A549 (cell line): ENCODE results near the gene PRUNE2. TPM values are rescaled to one million over a fixed set of nuclear protein-coding genes. Genes with fewer than 3 reads are reported as not detected.

ENCODE experiments used
- ATAC-seq, 2 experiments: fragments of 200-7000 bp in 1 of 2; fragments of >200 bp in 1 of 2; cut with Nextera tagmentation in 1 of 2; cut with Tn5 transposase in 1 of 2; 3 replicates each; pipeline versions ENCODE4 v1.8.0 to v1.9.1; 2018 to 2020; ENCODE audit warnings: mild to moderate bottlenecking in 1 of 2, moderate library complexity in 1 of 2
- CTCF ChIA-PET: fragments of 300-600 bp; sonication (Branson Sonifier 250); formaldehyde crosslinking; extraction: SDS; loops from one replicate; lab custom pipeline; 2021; ENCODE audit warnings: antibody characterized with exemption, inconsistent platforms; lab: Yijun Ruan, JAX
- POLR2A ChIA-PET: fragments of 350-600 bp; formaldehyde crosslinking; extraction: SDS; loops from one replicate; lab custom pipeline; 2021; ENCODE audit warnings: antibody characterized with exemption, inconsistent platforms; lab: Yijun Ruan, JAX
- DNase-seq, 2 experiments: peaks; one replicate each; pipeline versions ENCODE4 v3.0.0 to v3.0.0-alpha.2; 2011 to 2016; ENCODE audit warnings: low read depth in 1 of 2, low spot score in 1 of 2
- FAIRE-seq: peaks from 2 replicates; lab custom pipeline; 2011; peaks lifted over from hg19 to GRCh38; lab: Jason Lieb, UNC
- H3K27ac ChIP-seq, 2 experiments: fragments of >200 bp; sonication (Bioruptor Twin); formaldehyde crosslinking; 3 replicates each; pipeline ENCODE4 v1.5.1; 2016 to 2017
- H3K4me1 ChIP-seq: fragments of >200 bp; sonication (Bioruptor Twin); formaldehyde crosslinking; 3 replicates; pipeline ENCODE4 v1.6.1; 2016
- H3K4me2 ChIP-seq: fragments of >200 bp; sonication (Bioruptor Twin); formaldehyde crosslinking; 3 replicates; pipeline ENCODE4 v1.6.1; 2016
- H3K4me3 ChIP-seq: fragments of >200 bp; sonication (Bioruptor Twin); formaldehyde crosslinking; 3 replicates; pipeline ENCODE4 v1.5.1; 2016
- H3K9me3 ChIP-seq: fragments of >200 bp; sonication (Bioruptor Twin); formaldehyde crosslinking; 3 replicates; pipeline ENCODE4 v1.6.1; 2016
- ATOH8 ChIP-seq: fragments of 250-450 bp; sonication (Bioruptor Pico); IDR thresholded peaks from 2 replicates; pipeline ENCODE4 v1.5.0; 2020; ENCODE audit warnings: low read depth, mild to moderate bottlenecking, moderate library complexity
- BHLHE40 ChIP-seq: IDR thresholded peaks from 2 replicates; pipeline ENCODE4 v1.6.1; 2012; ENCODE audit warnings: low read depth, low read length, inconsistent platforms
- CBX2 ChIP-seq: fragments of 200-600 bp; sonication (generic); IDR thresholded peaks from 2 replicates; pipeline ENCODE4 v1.6.1; 2016; ENCODE audit warnings: low read depth, mild to moderate bottlenecking, borderline replicate concordance
- CBX8 ChIP-seq: fragments of 200-600 bp; sonication (generic); IDR thresholded peaks from 2 replicates; pipeline ENCODE4 v1.6.1; 2016
- CHD4 ChIP-seq: fragments of 200-600 bp; sonication (generic); IDR thresholded peaks from 2 replicates; pipeline ENCODE4 v1.6.1; 2016; ENCODE audit warnings: antibody characterized with exemption, mild to moderate bottlenecking, borderline replicate concordance
- CTCF ChIP-seq: fragments of >200 bp; sonication (Bioruptor Twin); formaldehyde crosslinking; IDR thresholded peaks from 3 replicates; pipeline ENCODE4 v1.5.1; 2016
- EHF ChIP-seq: fragments of 250-450 bp; sonication (Bioruptor Pico); IDR thresholded peaks from 2 replicates; pipeline ENCODE4 v1.5.0; 2020; ENCODE audit warnings: mild to moderate bottlenecking
- EHMT2 ChIP-seq: fragments of 200-600 bp; sonication (generic); IDR thresholded peaks from 2 replicates; pipeline ENCODE4 v1.6.1; 2016; ENCODE audit warnings: antibody characterized with exemption, low read depth, mild to moderate bottlenecking, moderate library complexity
- FOXS1 ChIP-seq: fragments of 250-450 bp; sonication (Bioruptor Pico); IDR thresholded peaks from 2 replicates; pipeline ENCODE4 v1.5.0; 2020; ENCODE audit warnings: mild to moderate bottlenecking, moderate library complexity
- GATA3 ChIP-seq: IDR thresholded peaks from 2 replicates; pipeline ENCODE4 v1.6.1; 2012; ENCODE audit warnings: borderline replicate concordance
- HDAC2 ChIP-seq: fragments of 200-600 bp; sonication (generic); IDR thresholded peaks from 2 replicates; pipeline ENCODE4 v1.6.1; 2016
- HES2 ChIP-seq: fragments of >200 bp; sonication (Bioruptor Twin); formaldehyde crosslinking; IDR thresholded peaks from 2 replicates; pipeline ENCODE4 v1.6.1; 2016
- HOXA7 ChIP-seq: fragments of 250-450 bp; sonication (Bioruptor Pico); IDR thresholded peaks from 2 replicates; pipeline ENCODE4 v1.5.0; 2020; ENCODE audit warnings: mild to moderate bottlenecking, moderate library complexity
- HOXB13 ChIP-seq: fragments of 250-450 bp; sonication (Bioruptor Pico); IDR thresholded peaks from 2 replicates; pipeline ENCODE4 v1.5.0; 2020; ENCODE audit warnings: low read depth, mild to moderate bottlenecking, moderate library complexity
- HOXB5 ChIP-seq: fragments of 250-450 bp; sonication (Bioruptor Pico); IDR thresholded peaks from 2 replicates; pipeline ENCODE4 v1.5.0; 2020; ENCODE audit warnings: mild to moderate bottlenecking, moderate library complexity
- JUN ChIP-seq, 2 experiments: fragments of >200 bp; sonication (Bioruptor Twin); formaldehyde crosslinking; IDR thresholded peaks; 2 replicates in 1 of 2; 3 replicates in 1 of 2; pipeline ENCODE4 v1.6.1; 2016 to 2017
- JUNB ChIP-seq: fragments of >200 bp; sonication (Bioruptor Twin); formaldehyde crosslinking; IDR thresholded peaks from 2 replicates; pipeline ENCODE4 v1.6.1; 2016
- KDM1A ChIP-seq: fragments of 200-600 bp; sonication (generic); IDR thresholded peaks from 2 replicates; pipeline ENCODE4 v1.6.1; 2016; ENCODE audit warnings: low read depth, mild to moderate bottlenecking
- KDM5A ChIP-seq: fragments of 200-600 bp; sonication (generic); IDR thresholded peaks from 2 replicates; pipeline ENCODE4 v1.6.1; 2016; ENCODE audit warnings: antibody characterized with exemption, mild to moderate bottlenecking
- MAZ ChIP-seq: fragments of 150-350 bp; IDR thresholded peaks from 2 replicates; pipeline ENCODE4 v1.6.1; 2014; ENCODE audit warnings: antibody characterized with exemption, low read depth, low read length, borderline replicate concordance
- MYC ChIP-seq: IDR thresholded peaks from 2 replicates; pipeline ENCODE4 v1.6.1; 2012; ENCODE audit warnings: mild to moderate bottlenecking, inconsistent platforms, low read length, improper control_type of control experiment, borderline replicate concordance
- NFE2L2 ChIP-seq: fragments of 150-350 bp; conservative IDR thresholded peaks from 2 replicates; pipeline ENCODE4 v1.6.1; 2014; ENCODE audit warnings: low read length
- NPAS2 ChIP-seq: fragments of 250-450 bp; sonication (Bioruptor Pico); IDR thresholded peaks from 2 replicates; pipeline ENCODE4 v1.8.0; 2022; ENCODE audit warnings: mild to moderate bottlenecking, moderate library complexity, borderline replicate concordance
- NR3C1 ChIP-seq: fragments of >200 bp; sonication (Bioruptor Twin); formaldehyde crosslinking; IDR thresholded peaks from 3 replicates; pipeline ENCODE4 v1.6.1; 2017
- RAD21 ChIP-seq, 2 experiments: fragments of >200 bp in 1 of 2; sonication (Bioruptor Twin) in 1 of 2; formaldehyde crosslinking in 1 of 2; IDR thresholded peaks in 1 of 2; conservative IDR thresholded peaks in 1 of 2; 2 replicates in 1 of 2; 3 replicates in 1 of 2; pipeline ENCODE4 v1.6.1; 2012 to 2018; ENCODE audit warnings: inconsistent platforms in 1 of 2
- RARB ChIP-seq: fragments of 250-450 bp; sonication (Bioruptor Pico); IDR thresholded peaks from 2 replicates; pipeline ENCODE4 v1.8.0; 2021; ENCODE audit warnings: mild to moderate bottlenecking, moderate library complexity
- RCOR1 ChIP-seq: fragments of 150-350 bp; IDR thresholded peaks from 2 replicates; pipeline ENCODE4 v1.6.1; 2014; ENCODE audit warnings: antibody characterized with exemption, low read length, low read depth
- REST ChIP-seq: fragments of 200-600 bp; sonication (generic); IDR thresholded peaks from 2 replicates; pipeline ENCODE4 v1.6.1; 2016; ENCODE audit warnings: antibody characterized with exemption, mild to moderate bottlenecking, moderate library complexity
- SMC3 ChIP-seq: fragments of >200 bp; sonication (Bioruptor Twin); formaldehyde crosslinking; IDR thresholded peaks from 3 replicates; pipeline ENCODE4 v1.6.1; 2018; ENCODE audit warnings: inconsistent platforms
- TP53 ChIP-seq: fragments of 250-450 bp; sonication (Bioruptor Pico); IDR thresholded peaks from 2 replicates; pipeline ENCODE4 v1.5.0; 2021; ENCODE audit warnings: mild to moderate bottlenecking, moderate library complexity
- ZC3H11A ChIP-seq: fragments of 450-650 bp; IDR thresholded peaks from 2 replicates; pipeline ENCODE4 v1.6.1; 2014; ENCODE audit warnings: antibody characterized with exemption, mild to moderate bottlenecking
- ZNF302 ChIP-seq: fragments of 250-450 bp; sonication (Bioruptor Pico); IDR thresholded peaks from 2 replicates; pipeline ENCODE4 v1.9.0; 2021; ENCODE audit warnings: inconsistent platforms, mild to moderate bottlenecking, moderate library complexity
- ZSCAN20 ChIP-seq: fragments of 250-450 bp; sonication (Bioruptor Pico); IDR thresholded peaks from 2 replicates; pipeline ENCODE4 v1.8.0; 2022; ENCODE audit warnings: mild to moderate bottlenecking, moderate library complexity
- WGBS: methylation state at CpG from one replicate; pipeline ENCODE4 v1.1.6; 2017; ENCODE audit errors: missing lambda C conversion rate; 5-methylcytosine and 5-hydroxymethylcytosine counted together
- polyA plus RNA-seq, 4 experiments: library from polyadenylated mRNA; depleted of rRNA in 3 of 4; stranded (reverse); fragments of >200 nt; fragmentation: RNase III in 1 of 4; extraction: RNeasy Plus Mini Kit Qiagen cat#74134 plus additional on column Dnase treatment in 1 of 4; gene quantifications; 2 replicates in 3 of 4; 3 replicates in 1 of 4; pipeline ENCODE4 v1.2.3, GENCODE V29; 2011 to 2017

Gene PRUNE2
- polyA plus RNA-seq, 2 of the 4 experiments (the other 2 are of a cell fraction), result 0.04 TPM; not detected in 1

- ATAC-seq, result no peak
- Histone ChIP-seq H3K9me3 (no peaks in the 10 kb centered on the region; the same call in 2 of the 3 replicates), H3K4me3 (no peak overlapping the region), H3K27ac (no peak overlapping the region), H3K4me2 (no peak overlapping the region), H3K4me1 (no peaks in the 10 kb centered on the region)
- FAIRE-seq, result no peak
- ChIA-PET CTCF (interaction anchor here (0.7 to 12.7 kb wide), 2 partner anchors 9 to 192 kb away, joined by 3 to 309 read pairs; no protein-coding TSS in a partner anchor), POLR2A (no interaction called here)
- no peak for DNase-seq
- TF ChIP-seq HOXA7 (CRISPR knock-in tag) (no peak), ATOH8 (CRISPR knock-in tag) (no peak), TP53 (CRISPR knock-in tag) (no peak), KDM1A (no peak), NPAS2 (CRISPR knock-in tag) (no peak), NFE2L2 (no peak), EHF (CRISPR knock-in tag) (no peak), RAD21 (conservative IDR thresholded peaks at IDR 0.05 in 1 of 2, IDR thresholded peaks at IDR 0.05 in 1 of 2) (no peak), CBX8 (no peak), MAZ (no peak), JUNB (no peak), JUN (IDR thresholded peaks at IDR 0.05) (no peak), HOXB13 (CRISPR knock-in tag) (no peak), CTCF (no peak), HOXB5 (CRISPR knock-in tag) (no peak), EHMT2 (no peak), GATA3 (no peak), HDAC2 (no peak), CHD4 (no peak)
- WGBS, result 63% methylated on average over 1 of the region's 1 CpG
Measured at GRCh38 chr9:76800901-76801300, 105.0 kb downstream of the PRUNE2 start.

- POLR2A ChIA-PET, result no interaction called here
- ATAC-seq, result no peak
- H3K4me1 ChIP-seq, result no peaks in the 10 kb centered on the region
- no peak for TF ChIP-seq ZC3H11A
- TF ChIP-seq ZNF302 (CRISPR knock-in tag), result no peak
- no peak for TF ChIP-seq EHMT2
- no peak for TF ChIP-seq ATOH8 (CRISPR knock-in tag)
- TF ChIP-seq JUN (IDR thresholded peaks at IDR 0.05), result no peak
- no peak for TF ChIP-seq KDM1A
- TF ChIP-seq CBX2, result no peak
- no peak for TF ChIP-seq ZSCAN20
- no peak for TF ChIP-seq REST
- TF ChIP-seq SMC3, result no peak
- TF ChIP-seq FOXS1, result no peak
- no peak for TF ChIP-seq RARB (CRISPR knock-in tag)
- TF ChIP-seq MYC, result no peak
- TF ChIP-seq BHLHE40, result no peak
- TF ChIP-seq KDM5A, result no peak
- TF ChIP-seq RCOR1, result no peak
- TF ChIP-seq HES2, result no peak
- no peak for TF ChIP-seq NR3C1
- TF ChIP-seq, all 56 proteins: peak for 0
- CTCF ChIA-PET, result no interaction called here
- Histone ChIP-seq H3K4me3 (no peak overlapping the region), H3K9me3 (no peaks in the 10 kb centered on the region; the same call in 2 of the 3 replicates), H3K27ac (no peak overlapping the region), H3K4me2 (no peak overlapping the region)
- 10% methylated on average over 1 of the region's 1 CpG for WGBS
- no peak for FAIRE-seq
- no peak for DNase-seq
Measured at GRCh38 chr9:76799473-76799872, 106.4 kb downstream of the PRUNE2 start.
